Measurements from ENCODE around the gene HECA. TPM values are rescaled to one million over a fixed set of nuclear protein-coding genes. Genes with fewer than 3 reads are reported as not detected.

The HECA gene
- total and polyA plus RNA-seq, 2 of the 8 experiments (the other 6 are each of a cell fraction or from before 2014, with no cell fraction given), result 2.4 to 9.2 TPM

DNA sequence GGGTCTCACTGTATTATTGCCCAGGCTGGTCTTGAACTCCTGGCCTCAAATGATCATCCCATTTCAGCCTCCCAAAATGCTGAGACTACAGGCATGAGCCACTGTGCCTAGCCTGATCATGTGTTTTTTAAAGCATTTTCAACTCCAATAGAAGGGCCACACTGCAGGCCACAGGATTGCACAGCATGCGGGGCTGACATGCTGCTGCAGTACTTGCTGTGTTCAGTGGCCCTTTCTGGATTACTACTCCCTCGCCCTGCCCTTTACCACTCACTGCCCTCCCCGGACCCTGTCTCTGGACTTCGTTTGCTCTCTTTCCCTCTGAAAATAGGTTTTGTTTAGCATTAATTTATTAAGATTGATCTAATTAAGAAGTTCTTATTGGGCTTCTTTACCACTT, 37.3 kb downstream of the HECA start (continued):
- TF ChIP-seq CHD7 (IDR thresholded peaks at IDR 0.05; ENCODE audit: insufficient replicate concordance, low read length) (no peak), CTCF (IDR thresholded peaks at IDR 0.05; ENCODE audit: control extremely low read depth in 1 of 3, insufficient read depth in 1 of 3, low read depth in 1 of 3, low read length in 3 of 3) (no peak), ASH2L (IDR thresholded peaks at IDR 0.05; ENCODE audit: low read length) (no peak), SUZ12 (IDR thresholded peaks at IDR 0.05; ENCODE audit: low read length) (no peak), RAD21 (IDR thresholded peaks at IDR 0.05 in 1 of 2, conservative IDR thresholded peaks at IDR 0.05 in 1 of 2; ENCODE audit: low read depth in 2 of 2, low read length in 2 of 2) (no peak), FOSL1 (IDR thresholded peaks at IDR 0.05; ENCODE audit: insufficient read depth, low read depth, low read length) (no peak), KDM1A (IDR thresholded peaks at IDR 0.05; ENCODE audit: borderline replicate concordance, low read length) (no peak)
